DMS 273 (cell line): ENCODE data around the gene HSD3B1.
"Not testable (repeated sequence)": the region's sequence is repeated elsewhere in the genome, so short reads cannot be mapped to it uniquely, and the experiment has no call there.

ENCODE experiments used
- DNase-seq: peaks from one replicate; lab custom pipeline; 2025; ENCODE audit not compliant: unreplicated experiment; lab: John Stamatoyannopoulos, UW

HSD3B1 gene

DNA sequence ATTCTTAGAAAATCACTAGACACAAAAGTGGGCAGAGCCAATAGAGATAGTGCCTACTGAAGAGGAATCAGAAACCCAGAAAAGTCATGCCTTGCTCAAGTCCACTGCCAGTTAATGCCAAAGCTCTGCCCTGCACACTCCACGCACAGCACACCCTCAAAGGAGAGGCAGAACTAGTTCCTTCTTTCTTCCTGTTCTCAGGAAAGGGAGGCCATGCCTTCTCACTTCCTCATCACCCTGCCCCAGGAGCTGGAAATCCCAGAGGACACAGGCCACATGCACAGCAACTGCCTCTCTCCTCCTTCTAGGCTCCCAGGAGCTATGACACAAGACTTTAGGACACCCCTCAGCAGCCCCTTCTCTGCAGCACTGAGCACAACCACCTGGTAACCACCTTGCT, 45.6 kb downstream of the HSD3B1 start:
- DNase-seq = not testable (repeated sequence)

DNA sequence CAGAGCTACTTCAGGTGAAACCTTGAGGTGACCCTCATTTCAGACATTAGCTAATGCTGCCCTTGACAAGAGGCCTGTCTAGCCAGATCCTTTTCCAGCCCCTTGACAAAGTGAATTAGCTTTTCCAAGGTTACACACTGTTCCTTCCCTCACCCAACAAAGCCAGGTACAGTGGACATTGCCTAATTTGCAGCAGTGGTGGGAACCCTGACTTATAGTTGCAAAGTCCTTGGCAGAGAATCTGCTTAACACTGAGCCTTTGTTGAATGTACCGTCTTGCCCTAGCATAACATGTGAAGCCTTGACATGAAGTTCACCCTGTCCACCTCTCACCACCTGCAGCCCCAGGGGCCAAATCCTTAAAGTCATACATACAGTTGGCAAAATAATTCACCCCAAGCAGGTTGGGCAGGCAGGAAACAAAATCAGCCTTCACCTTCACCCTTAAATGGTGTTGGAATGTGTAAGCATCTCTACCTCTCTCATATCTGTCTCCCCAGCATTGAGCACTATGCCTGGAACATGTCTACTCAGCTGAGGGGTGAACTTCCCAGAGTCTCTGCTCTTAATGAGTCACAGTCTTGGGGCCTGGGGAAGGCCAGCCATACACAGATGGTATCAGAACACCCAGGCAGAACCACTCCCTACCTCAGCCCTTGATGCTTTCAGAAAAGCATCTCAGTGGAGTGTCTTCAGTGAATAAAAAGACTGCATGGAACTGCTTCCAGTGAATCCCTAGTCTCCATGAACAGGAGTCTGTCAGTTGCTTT, 46.5 kb downstream of the HSD3B1 start:
- DNase-seq = not testable (repeated sequence)

DNA sequence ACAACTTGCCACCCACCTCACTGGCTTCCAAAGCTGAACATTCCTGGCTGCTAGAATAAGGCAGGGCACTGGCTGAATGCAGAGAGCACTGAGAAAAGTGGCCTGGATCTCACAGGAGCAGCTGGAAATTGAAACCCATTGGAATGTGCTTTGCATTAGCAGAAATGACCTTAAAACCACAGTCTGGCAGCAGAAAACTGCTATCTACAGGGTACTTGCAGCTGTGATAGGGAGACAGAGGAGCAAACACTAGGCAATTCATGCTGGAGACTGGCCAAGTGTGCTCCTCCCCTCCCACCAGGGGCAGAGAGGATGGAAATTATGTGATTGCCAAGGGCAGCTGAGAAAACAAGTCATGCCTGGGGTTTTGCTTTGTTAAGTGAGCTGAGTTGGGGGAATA, 47.2 kb downstream of the HSD3B1 start:
- peak; percentile 22 for DNase-seq

DNA sequence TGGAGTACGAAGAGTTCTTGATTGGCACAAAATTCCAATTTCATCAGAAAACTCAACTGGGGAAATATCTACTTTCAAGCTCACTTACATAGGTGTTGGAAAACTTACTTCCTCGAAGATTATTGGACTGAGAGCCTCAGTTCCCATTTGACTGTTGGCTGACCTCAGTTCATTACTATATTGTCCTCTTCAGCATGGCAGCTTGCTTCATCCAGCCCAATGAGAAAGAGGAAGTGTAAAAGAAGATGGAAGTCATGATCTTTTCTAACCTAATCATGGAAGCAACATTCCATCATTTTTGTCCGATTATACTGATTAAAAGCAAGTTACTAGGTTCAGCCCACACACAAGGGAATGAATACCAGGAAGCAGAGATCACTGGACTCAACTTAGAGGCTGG, 49.4 kb downstream of the HSD3B1 start:
- DNase-seq = no peak

DNA sequence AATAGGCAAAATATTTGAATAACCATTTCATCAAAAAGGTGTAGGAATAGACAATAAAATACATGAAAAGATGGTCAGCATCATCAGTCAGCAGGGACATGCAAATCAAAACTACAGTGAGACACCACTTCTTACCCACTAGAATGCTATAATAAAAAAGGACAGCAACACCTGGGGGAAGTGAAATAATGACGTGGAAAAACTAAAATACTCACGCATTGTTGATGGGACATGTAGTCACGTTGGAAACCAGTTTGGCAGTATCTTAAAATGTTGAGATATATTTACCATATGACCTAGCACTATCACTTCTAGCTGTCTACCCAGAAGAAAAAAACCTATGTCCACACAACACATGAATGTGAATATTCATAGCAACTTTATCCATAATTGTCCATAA, 53.4 kb downstream of the HSD3B1 start:
- DNase-seq = not testable (repeated sequence)

DNA sequence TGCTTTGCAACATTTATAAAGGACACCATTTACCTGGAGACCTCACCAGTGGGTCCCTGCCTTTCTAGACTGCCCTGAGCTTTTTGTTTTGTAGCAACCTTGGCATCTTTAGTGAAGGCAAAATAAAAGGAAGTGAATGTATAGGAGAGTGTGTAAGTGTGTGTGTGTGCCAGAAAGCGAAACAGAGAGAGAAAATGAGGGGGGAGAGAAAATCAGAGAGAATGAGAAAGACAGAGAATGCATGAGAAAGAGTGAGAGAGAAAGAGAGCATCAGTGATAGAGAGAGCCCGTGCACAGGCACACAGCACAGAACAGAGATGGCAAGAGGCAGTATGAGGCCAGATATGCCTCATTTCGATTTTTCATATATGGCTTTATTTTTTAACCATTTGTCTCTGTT, 57.5 kb downstream of the HSD3B1 start:
- no peak for DNase-seq
